H9 (cell line): Measurements from ENCODE around the gene CNDP1. TPM values are rescaled to one million over a fixed set of nuclear protein-coding genes. Genes with fewer than 3 reads are reported as not detected.

ENCODE experiments used
- DNase-seq: peaks from one replicate; pipeline ENCODE4 v3.0.0-alpha.2; 2017
- H2AFZ ChIP-seq: one replicate; pipeline ENCODE4 v1.6.1; 2013; ENCODE audit warnings: mild to moderate bottlenecking, low read length, control low read depth, moderate library complexity
- H2AK5ac ChIP-seq: 2 replicates; pipeline ENCODE4 v1.6.1; 2013; ENCODE audit warnings: low read length, control low read depth, mixed read lengths; ENCODE audit not compliant: insufficient read length
- H2BK120ac ChIP-seq: one replicate; pipeline ENCODE4 v1.6.1; 2013; ENCODE audit warnings: low read depth, mild to moderate bottlenecking, low read length, control low read depth, inconsistent platforms; ENCODE audit not compliant: poor library complexity, severe bottlenecking
- H2BK12ac ChIP-seq: 2 replicates; pipeline ENCODE4 v1.6.1; 2013; ENCODE audit warnings: low read length, control low read depth, mixed read lengths, low read depth; ENCODE audit not compliant: insufficient read length
- H2BK15ac ChIP-seq: 2 replicates; pipeline ENCODE4 v1.6.1; 2013; ENCODE audit warnings: low read depth, low read length, control low read depth
- H2BK20ac ChIP-seq: one replicate; pipeline ENCODE4 v1.6.1; 2013; ENCODE audit warnings: low read depth, mild to moderate bottlenecking, low read length, control low read depth, inconsistent platforms; ENCODE audit not compliant: poor library complexity, severe bottlenecking
- H2BK5ac ChIP-seq: 2 replicates; pipeline ENCODE4 v1.6.1; 2013; ENCODE audit warnings: low read length, control low read depth, mixed read lengths; ENCODE audit not compliant: insufficient read length
- H3K14ac ChIP-seq: 2 replicates; pipeline ENCODE4 v1.6.1; 2013; ENCODE audit warnings: low read length, control low read depth; ENCODE audit not compliant: insufficient read depth
- H3K18ac ChIP-seq: 2 replicates; pipeline ENCODE4 v1.6.1; 2013; ENCODE audit warnings: low read depth, mild to moderate bottlenecking, mixed read lengths, low read length, control low read depth; ENCODE audit not compliant: insufficient read length
- H3K23ac ChIP-seq: 2 replicates; pipeline ENCODE4 v1.6.1; 2013; ENCODE audit warnings: low read length, control low read depth, mixed read lengths, low read depth; ENCODE audit not compliant: insufficient read length
- H3K23me2 ChIP-seq: 2 replicates; pipeline ENCODE4 v1.6.1; 2013; ENCODE audit warnings: low read depth, mild to moderate bottlenecking, mixed read lengths, low read length, control low read depth; ENCODE audit not compliant: insufficient read length, poor library complexity, severe bottlenecking
- H3K27ac ChIP-seq: 2 replicates; pipeline ENCODE4 v1.5.1; 2013; ENCODE audit warnings: low read length, control low read depth, mixed read lengths, low read depth; ENCODE audit not compliant: insufficient read length
- H3K27me3 ChIP-seq: 2 replicates; pipeline ENCODE4 v1.6.1; 2013; ENCODE audit warnings: low read length, control low read depth, inconsistent platforms; ENCODE audit not compliant: insufficient read depth
- H3K4ac ChIP-seq: 2 replicates; pipeline ENCODE4 v1.6.1; 2013; ENCODE audit warnings: low read depth, mild to moderate bottlenecking, control low read depth, inconsistent platforms, low read length, moderate library complexity
- H3K4me1 ChIP-seq: 2 replicates; pipeline ENCODE4 v1.6.1; 2013; ENCODE audit warnings: low read length, control low read depth, inconsistent platforms; ENCODE audit not compliant: insufficient read depth
- H3K4me2 ChIP-seq: 2 replicates; pipeline ENCODE4 v1.6.1; 2013; ENCODE audit warnings: low read length, control low read depth, mixed read lengths; ENCODE audit not compliant: insufficient read length, insufficient read depth
- H3K56ac ChIP-seq: 2 replicates; pipeline ENCODE4 v1.6.1; 2013; ENCODE audit warnings: low read depth, mild to moderate bottlenecking, mixed read lengths, low read length, control low read depth; ENCODE audit not compliant: insufficient read length
- H3K79me1 ChIP-seq: 2 replicates; pipeline ENCODE4 v1.6.1; 2013; ENCODE audit warnings: low read depth, mild to moderate bottlenecking, moderate library complexity, low read length, control low read depth, inconsistent platforms; ENCODE audit not compliant: insufficient read depth, poor library complexity, severe bottlenecking
- H3K79me2 ChIP-seq: 2 replicates; pipeline ENCODE4 v1.6.1; 2013; ENCODE audit warnings: low read length, control low read depth, inconsistent platforms; ENCODE audit not compliant: insufficient read depth
- H3K9ac ChIP-seq: 2 replicates; pipeline ENCODE4 v1.6.1; 2013; ENCODE audit warnings: low read length, control low read depth, mixed read lengths; ENCODE audit not compliant: insufficient read length; ENCODE audit errors: extremely low read depth
- H3K9me3 ChIP-seq: one replicate; pipeline ENCODE4 v1.6.1; 2013; ENCODE audit warnings: low read depth, low read length, inconsistent platforms; ENCODE audit not compliant: control insufficient read depth
- H3T11ph ChIP-seq: one replicate; pipeline ENCODE4 v1.6.1; 2013; ENCODE audit warnings: mild to moderate bottlenecking, low read length, control low read depth, inconsistent platforms
- H4K20me1 ChIP-seq: one replicate; pipeline ENCODE4 v1.6.1; 2013; ENCODE audit not compliant: control insufficient read depth, insufficient read length, insufficient read depth
- H4K5ac ChIP-seq: 2 replicates; pipeline ENCODE4 v1.6.1; 2013; ENCODE audit warnings: low read depth, mild to moderate bottlenecking, mixed read lengths, low read length, control low read depth; ENCODE audit not compliant: insufficient read length
- H4K8ac ChIP-seq: replicated peaks from 2 replicates; pipeline ENCODE4 v1.6.1; 2013; ENCODE audit warnings: low read length, control low read depth, mixed read lengths, low read depth; ENCODE audit not compliant: insufficient read length
- H4K91ac ChIP-seq: 2 replicates; pipeline ENCODE4 v1.6.1; 2013; ENCODE audit warnings: low read depth, mild to moderate bottlenecking, moderate library complexity, mixed read lengths, low read length, control low read depth; ENCODE audit not compliant: insufficient read length
- H3K27ac Mint-ChIP-seq, 3 experiments: 2 replicates in 2 of 3; 3 replicates in 1 of 3; pipeline ENCODE4 v1.8.0; 2020 to 2021; ENCODE audit warnings: mixed read lengths in 3 of 3, mild to moderate bottlenecking in 1 of 3, moderate library complexity in 1 of 3
- H3K27me3 Mint-ChIP-seq: 2 replicates; pipeline ENCODE4 v1.8.0; 2021; ENCODE audit warnings: low read depth, mild to moderate bottlenecking, moderate library complexity, mixed read lengths
- H3K36me3 Mint-ChIP-seq, 3 experiments: 2 replicates in 2 of 3; 3 replicates in 1 of 3; pipeline ENCODE4 v1.8.0; 2020 to 2021; ENCODE audit warnings: low read depth in 3 of 3, mixed read lengths in 3 of 3; ENCODE audit not compliant: insufficient read depth in 1 of 3
- H3K4me1 Mint-ChIP-seq, 2 experiments: 2 replicates each; pipeline ENCODE4 v1.8.0; 2020; ENCODE audit warnings: mixed read lengths in 2 of 2
- H3K4me3 Mint-ChIP-seq, 2 experiments: 2 replicates in 1 of 2; 3 replicates in 1 of 2; pipeline ENCODE4 v1.8.0; 2020 to 2021; ENCODE audit warnings: mild to moderate bottlenecking in 2 of 2, mixed read lengths in 2 of 2, moderate library complexity in 1 of 2
- H3K9me3 Mint-ChIP-seq, 2 experiments: 2 replicates in 1 of 2; 3 replicates in 1 of 2; pipeline ENCODE4 v1.8.0; 2020; ENCODE audit warnings: mild to moderate bottlenecking in 2 of 2, mixed read lengths in 2 of 2, moderate library complexity in 1 of 2
- CTCF ChIP-seq: fragments of 200-600 bp; sonication (generic); conservative IDR thresholded peaks from 3 replicates; pipeline ENCODE4 v1.8.0; 2021; ENCODE audit warnings: antibody characterized with exemption, mild to moderate bottlenecking
- WGBS: extraction: QIAGEN DNeasy Blood & Tissue Kit; methylation state at CpG from one replicate; pipeline ENCODE4 v1.1.7; 2013; ENCODE audit warnings: missing lambda C conversion rate, low lambda C conversion rate, mixed read lengths; ENCODE audit not compliant: insufficient read length; ENCODE audit errors: extremely low coverage; 5-methylcytosine and 5-hydroxymethylcytosine counted together
- total RNA-seq: library from RNA; stranded (reverse); gene quantifications from 2 replicates; pipeline ENCODE4 v1.2.1, GENCODE V29; 2021

Gene CNDP1
- total RNA-seq, 1 experiment from 2014 or later = not detected

- Histone ChIP-seq H3K56ac (no peak overlapping the region), H2AFZ (no peak overlapping the region), H4K5ac (no peak overlapping the region), H3K9me3 (no peaks in the 10 kb centered on the region), H2BK20ac (no peak overlapping the region), H3K4me1 (no peaks in the 10 kb centered on the region), H3K14ac (no peak overlapping the region), H2BK15ac (no peak overlapping the region), H3K79me2 (no peaks in the 10 kb centered on the region), H3K18ac (no peak overlapping the region), H3K27ac (no peak overlapping the region), H3T11ph (no peak overlapping the region), H4K20me1 (no peaks in the 10 kb centered on the region), H3K23ac (no peak overlapping the region), H4K91ac (no peak overlapping the region), H4K8ac (no peak overlapping the region), H2BK120ac (no peak overlapping the region), H3K23me2 (no peaks in the 10 kb centered on the region), H2BK12ac (no peak overlapping the region), H3K27me3 (no peaks in the 10 kb centered on the region), H3K4me2 (no peak overlapping the region), H3K79me1 (no peaks in the 10 kb centered on the region), H2BK5ac (no peak overlapping the region), H2AK5ac (no peak overlapping the region), H3K4ac (no peak overlapping the region), H3K9ac (no peak overlapping the region)
- Mint-ChIP-seq H3K36me3 (peaks cover 0 to 28% (median 14%) of the 10 kb centered on the region in 3 experiments; a peak in 6 of 7 replicates), H3K9me3 (no peaks in the 10 kb centered on the region), H3K27ac (no peak overlapping the region), H3K27me3 (peaks cover 26% of the 10 kb centered on the region), H3K4me3 (no peak overlapping the region), H3K4me1 (peaks cover 3 to 5% of the 10 kb centered on the region in 2 experiments; a peak in 3 of 4 replicates)
- TF ChIP-seq CTCF = no peak
- no peak for DNase-seq
- WGBS = no CpG with 5 or more reads among the region's 1 CpG
These were observed 56.4 kb downstream of the CNDP1 start for GRCh38 chr18:74590671-74591070.
